MM.1S (cell line): ENCODE data around the gene MACROD2.

Experiments
- DNase-seq: peaks from one replicate; pipeline ENCODE4 v3.0.0-alpha.2; 2015
- H2AFZ ChIP-seq: fragments of 300-600 bp; sonication (generic); 2 replicates; pipeline ENCODE4 v1.6.0; 2016; ENCODE audit warnings: antibody characterized with exemption, low read length
- H3F3A ChIP-seq: fragments of 300-600 bp; sonication (generic); 2 replicates; pipeline ENCODE4 v1.6.1; 2016; ENCODE audit warnings: mild to moderate bottlenecking, antibody characterized with exemption, low read length, moderate library complexity, mixed read lengths; ENCODE audit not compliant: insufficient read depth
- H3K27ac ChIP-seq: fragments of 300-600 bp; sonication (generic); 2 replicates; pipeline ENCODE4 v1.5.1; 2016; ENCODE audit warnings: mild to moderate bottlenecking, low read length
- H3K27me3 ChIP-seq: fragments of 300-600 bp; sonication (generic); replicated peaks from 2 replicates; pipeline ENCODE4 v1.6.0; 2016; ENCODE audit warnings: low read length; ENCODE audit not compliant: insufficient read depth
- H3K36me3 ChIP-seq: fragments of 300-600 bp; sonication (generic); replicated peaks from 2 replicates; pipeline ENCODE4 v1.6.1; 2016; ENCODE audit warnings: mild to moderate bottlenecking, low read length, mixed read lengths; ENCODE audit not compliant: insufficient read depth
- H3K4me1 ChIP-seq: fragments of 300-600 bp; sonication (generic); 2 replicates; pipeline ENCODE4 v1.6.1; 2016; ENCODE audit warnings: low read length, mixed read lengths
- H3K4me2 ChIP-seq: fragments of 300-600 bp; sonication (generic); 2 replicates; pipeline ENCODE4 v1.6.0; 2016; ENCODE audit warnings: low read depth, low read length
- H3K4me3 ChIP-seq: fragments of 300-600 bp; sonication (generic); 2 replicates; pipeline ENCODE4 v1.5.1; 2016; ENCODE audit warnings: low read length, mixed read lengths
- H3K79me2 ChIP-seq: fragments of 300-600 bp; sonication (generic); 2 replicates; pipeline ENCODE4 v1.6.1; 2016; ENCODE audit warnings: mixed run types, low read length, mixed read lengths
- H3K9ac ChIP-seq: fragments of 300-600 bp; sonication (generic); 2 replicates; pipeline ENCODE4 v1.6.1; 2016; ENCODE audit warnings: low read length, mixed read lengths
- H3K9me2 ChIP-seq: fragments of 300-600 bp; sonication (generic); replicated peaks from 2 replicates; pipeline ENCODE4 v1.6.1; 2016; ENCODE audit warnings: mild to moderate bottlenecking, low read length, mixed read lengths; ENCODE audit not compliant: insufficient read depth
- H3K9me3 ChIP-seq: fragments of 300-600 bp; sonication (generic); replicated peaks from 2 replicates; pipeline ENCODE4 v1.6.1; 2016; ENCODE audit warnings: mild to moderate bottlenecking, low read length, mixed read lengths; ENCODE audit not compliant: insufficient read depth
- H4K20me1 ChIP-seq: fragments of 300-600 bp; sonication (generic); 2 replicates; pipeline ENCODE4 v1.6.1; 2016; ENCODE audit warnings: mild to moderate bottlenecking, low read length, moderate library complexity, mixed read lengths; ENCODE audit not compliant: insufficient read depth
- CTCF ChIP-seq: fragments of 300-600 bp; sonication (generic); IDR thresholded peaks from 2 replicates; pipeline ENCODE4 v1.5.1; 2016; ENCODE audit warnings: antibody characterized with exemption, low read length, mixed read lengths
- EZH2 ChIP-seq: fragments of 300-600 bp; sonication (generic); optimal IDR thresholded peaks from 2 replicates; pipeline ENCODE3; 2017; ENCODE audit warnings: low read depth, mild to moderate bottlenecking, antibody characterized with exemption, low read length, mixed read lengths
- EZH2phosphoT487 ChIP-seq: fragments of 300-600 bp; sonication (generic); IDR thresholded peaks from 2 replicates; pipeline ENCODE4 v1.6.1; 2018; ENCODE audit warnings: antibody characterized with exemption, low read length

The MACROD2 gene

GRCh38 chr20:14817101-14817500, 821.8 kb downstream of the MACROD2 start:
- DNase-seq = no peak
- H3F3A ChIP-seq = no peaks in the 10 kb centered on the region
- H3K36me3 ChIP-seq = no peaks in the 10 kb centered on the region
- H3K27me3 ChIP-seq = no peaks in the 10 kb centered on the region
- H3K9me2 ChIP-seq = no peaks in the 10 kb centered on the region
- H3K9me3 ChIP-seq = no peaks in the 10 kb centered on the region
- H3K4me3 ChIP-seq = no peak overlapping the region
- no peaks in the 10 kb centered on the region for H4K20me1 ChIP-seq
- no peak overlapping the region for H3K27ac ChIP-seq
- H2AFZ ChIP-seq = no peak overlapping the region
- TF ChIP-seq EZH2phosphoT487 = no peak
- no peak for TF ChIP-seq EZH2
- no peak for TF ChIP-seq CTCF
- H3K4me2 ChIP-seq = no peak overlapping the region
- H3K4me1 ChIP-seq = no peaks in the 10 kb centered on the region
- H3K9ac ChIP-seq = no peak overlapping the region
- no peaks in the 10 kb centered on the region for H3K79me2 ChIP-seq

- Histone ChIP-seq H3F3A (no peaks in the 10 kb centered on the region), H3K9me3 (no peaks in the 10 kb centered on the region), H3K4me2 (no peak overlapping the region), H3K27me3 (no peaks in the 10 kb centered on the region), H3K27ac (no peak overlapping the region), H3K9ac (no peak overlapping the region), H3K79me2 (no peaks in the 10 kb centered on the region), H4K20me1 (no peaks in the 10 kb centered on the region), H3K4me3 (no peak overlapping the region), H3K9me2 (no peaks in the 10 kb centered on the region), H3K36me3 (no peaks in the 10 kb centered on the region), H3K4me1 (no peaks in the 10 kb centered on the region), H2AFZ (no peak overlapping the region)
- no peak for DNase-seq
- TF ChIP-seq CTCF = no peak
- no peak for TF ChIP-seq EZH2phosphoT487
- TF ChIP-seq EZH2 = no peak
Measured at GRCh38 chr20:14820771-14821170, 825.5 kb downstream of the MACROD2 start.

- Histone ChIP-seq H3K9ac (no peak overlapping the region), H3K27me3 (no peaks in the 10 kb centered on the region), H2AFZ (no peak overlapping the region), H3K4me3 (no peak overlapping the region), H3K27ac (no peak overlapping the region), H3K79me2 (no peaks in the 10 kb centered on the region), H4K20me1 (no peaks in the 10 kb centered on the region), H3K9me2 (no peaks in the 10 kb centered on the region), H3K4me1 (no peaks in the 10 kb centered on the region), H3K4me2 (no peak overlapping the region), H3K9me3 (no peaks in the 10 kb centered on the region), H3K36me3 (no peaks in the 10 kb centered on the region), H3F3A (no peaks in the 10 kb centered on the region)
- TF ChIP-seq EZH2phosphoT487 (no peak), CTCF (no peak), EZH2 (no peak)
- DNase-seq = no peak
Measured at GRCh38 chr20:14821251-14821650, 825.9 kb downstream of the MACROD2 start.
